ENCODE data around the gene GSTA1. TPM values are rescaled to one million over a fixed set of nuclear protein-coding genes. Genes with fewer than 3 reads are reported as not detected.
"Not testable (repeated sequence)": the region's sequence is repeated elsewhere in the genome, so short reads cannot be mapped to it uniquely, and the experiment has no call there.

GSTA1 gene
- total and polyA plus RNA-seq, 5 donors from 2014 or later = not detected

- DNase-seq (no peak), ATAC-seq (ENCODE audit: low read depth in 2 of 2) (no peak)
- H3K27me3 ChIP-seq (ENCODE audit: control insufficient read depth, insufficient read depth, low read length) = no peaks in the 10 kb centered on the region
- no peak overlapping the region for H3K4me3 ChIP-seq (ENCODE audit: low read depth, low read length)
- H3K27ac ChIP-seq (ENCODE audit: insufficient read depth, low read length, poor library complexity, severe bottlenecking) = no peak overlapping the region
- H3K36me3 ChIP-seq (ENCODE audit: control insufficient read depth, insufficient read depth, low read length) = no peaks in the 10 kb centered on the region
- no peak overlapping the region for H3K27ac Mint-ChIP-seq
- H3K4me1 ChIP-seq (ENCODE audit: control insufficient read depth, insufficient read depth, low read length, poor library complexity, severe bottlenecking) = no peaks in the 10 kb centered on the region
- no peak overlapping the region for H3K4me3 Mint-ChIP-seq
- peaks cover 9% of the 10 kb centered on the region for H3K27me3 Mint-ChIP-seq
- no peaks in the 10 kb centered on the region for H3K9me3 ChIP-seq (ENCODE audit: control insufficient read depth in 2 of 2, low read length in 2 of 2)
- no peaks in the 10 kb centered on the region for H3K4me1 Mint-ChIP-seq
- no peaks in the 10 kb centered on the region for H3K36me3 Mint-ChIP-seq
- peaks cover 0 to 17% (median 6%) of the 10 kb centered on the region in 7 donors for H3K9me3 Mint-ChIP-seq
Measured at GRCh38 chr6:52821842-52822241, 18.2 kb upstream of the GSTA1 start.

- peaks cover 13% of the 10 kb centered on the region for H3K27me3 Mint-ChIP-seq
- H3K27ac Mint-ChIP-seq = no peak overlapping the region
- ATAC-seq (ENCODE audit: low read depth in 2 of 2) = no peak
Measured at GRCh38 chr6:52820198-52820597, 16.6 kb upstream of the GSTA1 start.

GRCh38 chr6:52815167-52816092, 11.8 kb upstream of the GSTA1 start:
- no peaks in the 10 kb centered on the region for H3K36me3 ChIP-seq (ENCODE audit: control insufficient read depth, insufficient read depth, low read length)
- Mint-ChIP-seq H3K4me1 (no peaks in the 10 kb centered on the region), H3K27ac (no peak overlapping the region), H3K36me3 (no peaks in the 10 kb centered on the region), H3K4me3 (no peak overlapping the region), H3K27me3 (peaks cover 16% of the 10 kb centered on the region), H3K9me3 (peaks cover 0 to 1% (median 0%) of the 10 kb centered on the region in 7 donors)
- no peaks in the 10 kb centered on the region for H3K27me3 ChIP-seq (ENCODE audit: control insufficient read depth, insufficient read depth, low read length)
- no peaks in the 10 kb centered on the region for H3K4me1 ChIP-seq (ENCODE audit: control insufficient read depth, insufficient read depth, low read length, poor library complexity, severe bottlenecking)
- DNase-seq = peak; percentile 14 to 40 (median 23)
- ATAC-seq (ENCODE audit: low read depth in 2 of 2) = peak; percentile 57 to 60
- H3K27ac ChIP-seq (ENCODE audit: insufficient read depth, low read length, poor library complexity, severe bottlenecking) = no peak overlapping the region
- no peaks in the 10 kb centered on the region for H3K9me3 ChIP-seq (ENCODE audit: control insufficient read depth in 2 of 2, low read length in 2 of 2)
- no peak overlapping the region for H3K4me3 ChIP-seq (ENCODE audit: low read depth, low read length)

More at GRCh38 chr6:52820198-52820597, 16.6 kb upstream of the GSTA1 start:
- no peaks in the 10 kb centered on the region for H3K4me1 ChIP-seq (ENCODE audit: control insufficient read depth, insufficient read depth, low read length, poor library complexity, severe bottlenecking)
- no peak overlapping the region for H3K4me3 Mint-ChIP-seq
- no peaks in the 10 kb centered on the region for H3K9me3 ChIP-seq (ENCODE audit: control insufficient read depth in 2 of 2, low read length in 2 of 2)
- no peaks in the 10 kb centered on the region for H3K36me3 Mint-ChIP-seq
- H3K4me3 ChIP-seq (ENCODE audit: low read depth, low read length) = no peak overlapping the region
- H3K9me3 Mint-ChIP-seq = peaks cover 0 to 17% (median 6%) of the 10 kb centered on the region in 7 donors
- no peaks in the 10 kb centered on the region for H3K36me3 ChIP-seq (ENCODE audit: control insufficient read depth, insufficient read depth, low read length)
- H3K27me3 ChIP-seq (ENCODE audit: control insufficient read depth, insufficient read depth, low read length) = no peaks in the 10 kb centered on the region
- H3K27ac ChIP-seq (ENCODE audit: insufficient read depth, low read length, poor library complexity, severe bottlenecking) = no peak overlapping the region
- DNase-seq = no peak
- no peaks in the 10 kb centered on the region for H3K4me1 Mint-ChIP-seq

- H3K36me3 Mint-ChIP-seq; H3K9me3 Mint-ChIP-seq; H3K27ac ChIP-seq (ENCODE audit: insufficient read depth, low read length, poor library complexity, severe bottlenecking); H3K36me3 ChIP-seq (ENCODE audit: control insufficient read depth, insufficient read depth, low read length); H3K4me3 Mint-ChIP-seq; H3K27ac Mint-ChIP-seq; ATAC-seq (ENCODE audit: low read depth in 2 of 2); H3K27me3 ChIP-seq (ENCODE audit: control insufficient read depth, insufficient read depth, low read length); H3K4me3 ChIP-seq (ENCODE audit: low read depth, low read length); H3K9me3 ChIP-seq (ENCODE audit: control insufficient read depth in 2 of 2, low read length in 2 of 2); H3K4me1 Mint-ChIP-seq; DNase-seq; H3K4me1 ChIP-seq (ENCODE audit: control insufficient read depth, insufficient read depth, low read length, poor library complexity, severe bottlenecking): not testable (repeated sequence)
- H3K27me3 Mint-ChIP-seq = peaks cover 12% of the 10 kb centered on the region
Measured at GRCh38 chr6:52814545-52814944, 10.9 kb upstream of the GSTA1 start.

- not testable (repeated sequence) for DNase-seq; H3K4me1 ChIP-seq (ENCODE audit: control insufficient read depth, insufficient read depth, low read length, poor library complexity, severe bottlenecking); H3K36me3 ChIP-seq (ENCODE audit: control insufficient read depth, insufficient read depth, low read length); H3K9me3 ChIP-seq (ENCODE audit: control insufficient read depth in 2 of 2, low read length in 2 of 2); H3K4me3 Mint-ChIP-seq; H3K27ac Mint-ChIP-seq; H3K4me3 ChIP-seq (ENCODE audit: low read depth, low read length); H3K27me3 ChIP-seq (ENCODE audit: control insufficient read depth, insufficient read depth, low read length); H3K36me3 Mint-ChIP-seq; H3K4me1 Mint-ChIP-seq; H3K9me3 Mint-ChIP-seq; H3K27ac ChIP-seq (ENCODE audit: insufficient read depth, low read length, poor library complexity, severe bottlenecking); ATAC-seq (ENCODE audit: low read depth in 2 of 2)
- H3K27me3 Mint-ChIP-seq = peaks cover 22% of the 10 kb centered on the region
Measured at GRCh38 chr6:52809777-52810176, 6.2 kb upstream of the GSTA1 start.

GRCh38 chr6:52808660-52809059, 5.0 kb upstream of the GSTA1 start:
- Histone ChIP-seq H3K27me3 (ENCODE audit: control insufficient read depth, insufficient read depth, low read length) (no peaks in the 10 kb centered on the region), H3K9me3 (ENCODE audit: control insufficient read depth in 2 of 2, low read length in 2 of 2) (no peaks in the 10 kb centered on the region), H3K4me3 (ENCODE audit: low read depth, low read length) (no peak overlapping the region), H3K4me1 (ENCODE audit: control insufficient read depth, insufficient read depth, low read length, poor library complexity, severe bottlenecking) (no peaks in the 10 kb centered on the region), H3K36me3 (ENCODE audit: control insufficient read depth, insufficient read depth, low read length) (no peaks in the 10 kb centered on the region), H3K27ac (ENCODE audit: insufficient read depth, low read length, poor library complexity, severe bottlenecking) (no peak overlapping the region)
- no peak overlapping the region for H3K4me3 Mint-ChIP-seq
- H3K4me1 Mint-ChIP-seq = no peaks in the 10 kb centered on the region
- DNase-seq = no peak
- H3K27me3 Mint-ChIP-seq = peaks cover 22% of the 10 kb centered on the region
- no peak for ATAC-seq (ENCODE audit: low read depth in 2 of 2)
- H3K9me3 Mint-ChIP-seq = peaks cover 0 to 1% (median 0%) of the 10 kb centered on the region in 7 donors
- no peak overlapping the region for H3K27ac Mint-ChIP-seq
- H3K36me3 Mint-ChIP-seq = no peaks in the 10 kb centered on the region

- Mint-ChIP-seq H3K4me3 (no peak overlapping the region), H3K4me1 (no peaks in the 10 kb centered on the region), H3K27me3 (peaks cover 18% of the 10 kb centered on the region)
Measured at GRCh38 chr6:52802806-52803205, 810 bp downstream of the GSTA1 start.

More at GRCh38 chr6:52802806-52803205, 810 bp downstream of the GSTA1 start:
- Histone ChIP-seq H3K9me3 (ENCODE audit: control insufficient read depth in 2 of 2, low read length in 2 of 2) (no peaks in the 10 kb centered on the region), H3K27me3 (ENCODE audit: control insufficient read depth, insufficient read depth, low read length) (no peaks in the 10 kb centered on the region), H3K4me3 (ENCODE audit: low read depth, low read length) (no peak overlapping the region), H3K4me1 (ENCODE audit: control insufficient read depth, insufficient read depth, low read length, poor library complexity, severe bottlenecking) (no peaks in the 10 kb centered on the region), H3K36me3 (ENCODE audit: control insufficient read depth, insufficient read depth, low read length) (no peaks in the 10 kb centered on the region), H3K27ac (ENCODE audit: insufficient read depth, low read length, poor library complexity, severe bottlenecking) (no peak overlapping the region)
- ATAC-seq (ENCODE audit: low read depth in 2 of 2) = no peak
- no peak for DNase-seq
- peaks cover 0 to 4% (median 0%) of the 10 kb centered on the region in 7 donors for H3K9me3 Mint-ChIP-seq
- H3K36me3 Mint-ChIP-seq = no peaks in the 10 kb centered on the region
- no peak overlapping the region for H3K27ac Mint-ChIP-seq
